Ishikawa (cell line): ENCODE data around the gene CALHM1.

ENCODE experiments used
- EGR1 ChIP-seq: IDR thresholded peaks from 2 replicates; pipeline ENCODE4 v1.6.1; 2012
- EP300 ChIP-seq: IDR thresholded peaks from 2 replicates; pipeline ENCODE4 v1.6.1; 2012; ENCODE audit warnings: borderline replicate concordance
- REST ChIP-seq: IDR thresholded peaks from 2 replicates; pipeline ENCODE4 v1.6.1; 2012; ENCODE audit warnings: low read depth, mild to moderate bottlenecking
- TAF1 ChIP-seq: IDR thresholded peaks from 2 replicates; pipeline ENCODE4 v1.6.1; 2012; ENCODE audit warnings: low read depth, mild to moderate bottlenecking
- TCF12 ChIP-seq: IDR thresholded peaks from 2 replicates; pipeline ENCODE4 v1.6.1; 2012; ENCODE audit warnings: low read depth
- YY1 ChIP-seq: IDR thresholded peaks from 2 replicates; pipeline ENCODE4 v1.6.1; 2012; ENCODE audit warnings: low read depth
- ZBTB7A ChIP-seq: IDR thresholded peaks from 2 replicates; pipeline ENCODE4 v1.6.1; 2012; ENCODE audit warnings: low read depth

DNA sequence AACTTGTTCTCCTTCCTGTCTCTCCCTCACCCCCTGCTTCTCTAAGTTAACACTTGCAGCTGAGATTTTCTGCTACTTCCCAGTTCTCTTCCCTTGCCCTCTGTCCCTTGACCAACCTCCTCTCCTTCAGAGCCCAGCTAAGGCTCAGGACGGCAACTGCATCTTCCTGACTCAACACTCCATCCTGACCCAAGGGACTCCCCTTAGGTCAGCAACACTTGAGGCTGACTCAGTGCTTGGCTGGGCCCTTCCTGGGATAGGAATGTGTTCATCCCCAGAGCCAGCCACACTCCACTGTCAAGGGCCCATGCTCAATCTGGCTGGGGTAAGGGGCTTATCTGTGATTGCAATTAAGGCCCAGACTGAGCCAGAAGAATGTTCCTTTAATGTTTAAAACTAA, 10.0 kb downstream of the CALHM1 start:
- TF ChIP-seq EP300, result no peak
- TF ChIP-seq REST, result no peak
- no peak for TF ChIP-seq TCF12
- no peak for TF ChIP-seq EGR1
- TF ChIP-seq ZBTB7A, result no peak
- TF ChIP-seq YY1, result no peak
- no peak for TF ChIP-seq TAF1
